WI38 (cell line): Measurements from ENCODE around the gene NFXL1.

ENCODE experiments used
- H3K4me3 ChIP-seq: 2 replicates; pipeline ENCODE4 v1.5.1; 2011; ENCODE audit warnings: low read depth, mild to moderate bottlenecking, control low read depth, low read length
- CTCF ChIP-seq: IDR thresholded peaks from 2 replicates; pipeline ENCODE4 v1.5.1; 2012; ENCODE audit warnings: low read depth, mild to moderate bottlenecking, control low read depth, low read length

The NFXL1 gene

GRCh38 chr4:47842985-47843384 is 71.4 kb downstream of the NFXL1 start:
- no peak overlapping the region for H3K4me3 ChIP-seq
- no peak for TF ChIP-seq CTCF

- no peak overlapping the region for H3K4me3 ChIP-seq
- no peak for TF ChIP-seq CTCF
Measured at GRCh38 chr4:47840291-47840690, 74.1 kb downstream of the NFXL1 start.

- no peak for TF ChIP-seq CTCF
Measured at GRCh38 chr4:47839259-47839658, 75.1 kb downstream of the NFXL1 start.

GRCh38 chr4:47838445-47838844 is 75.9 kb downstream of the NFXL1 start:
- no peak overlapping the region for H3K4me3 ChIP-seq
- no peak for TF ChIP-seq CTCF

More at GRCh38 chr4:47839259-47839658, 75.1 kb downstream of the NFXL1 start:
- no peak overlapping the region for H3K4me3 ChIP-seq

- no peak for TF ChIP-seq CTCF
- H3K4me3 ChIP-seq, result peak within 1 kb of the TSS; percentile 58
Measured at GRCh38 chr4:47837908-47838294, 76.5 kb downstream of the NFXL1 start, which contains the start of gene CORIN. Gene CORIN, minus strand, starts transcription at chr4:47838067. Its CDS starts 118 bp downstream, at chr4:47837949.

GRCh38 chr4:47837094-47837907 is 77.1 kb downstream of the NFXL1 start:
- TF ChIP-seq CTCF, result no peak
- peak overlapping the region; percentile 58 for H3K4me3 ChIP-seq

GRCh38 chr4:47836641-47837093 is 77.7 kb downstream of the NFXL1 start:
- TF ChIP-seq CTCF, result peak; percentile 68
- peak overlapping the region; percentile 58 for H3K4me3 ChIP-seq
